K562 (cell line): ENCODE data around the gene PPDPF. TPM values are rescaled to one million over a fixed set of nuclear protein-coding genes. Genes with fewer than 3 reads are reported as not detected.

Experiments used
- ATAC-seq: fragments of 200-7000 bp; cut with Tn5 transposase; 3 replicates; pipeline ENCODE4 v1.9.1; 2020; ENCODE audit warnings: moderate library complexity
- BruUV-seq: library from RNA; stranded (reverse); fragments of 400-500 nt; replicated peaks from 2 replicates; lab custom pipeline; 2021; lab: Mats Ljungman, UMichigan
- CTCF ChIA-PET: fragments of 300-600 bp; formaldehyde crosslinking; extraction: SDS; loops from one replicate; lab custom pipeline; 2021; ENCODE audit warnings: low intra/inter-chr PET ratio; lab: Yijun Ruan, JAX
- POLR2A ChIA-PET: fragments of 300-600, 350-650 bp; sonication (Branson Sonifier 250); formaldehyde crosslinking; extraction: SDS; loops from one replicate; lab custom pipeline; 2021; ENCODE audit warnings: antibody characterized with exemption, inconsistent platforms; lab: Yijun Ruan, JAX
- DNase-seq, 4 experiments: peaks; one replicate each; pipeline versions ENCODE4 v3.0.0 to v3.0.0-alpha.2; 2011 to 2018; ENCODE audit warnings: low spot score in 3 of 4, mixed read lengths in 3 of 4; ENCODE audit errors: extremely low read depth in 1 of 4
- FAIRE-seq: peaks from 2 replicates; lab custom pipeline; 2011; peaks lifted over from hg19 to GRCh38; lab: Jason Lieb, UNC
- H2AFZ ChIP-seq: 2 replicates; pipeline ENCODE4 v1.6.0; 2011; ENCODE audit warnings: low read depth, low read length, control low read depth, inconsistent platforms
- H3K27ac ChIP-seq: fragments of 200-600 bp; 3 replicates; pipeline ENCODE4 v1.8.0; 2011; ENCODE audit warnings: low read depth, mild to moderate bottlenecking, control low read depth, inconsistent platforms, low read length, moderate library complexity, mixed read lengths; ENCODE audit errors: extremely low read depth
- H3K27me3 ChIP-seq, 2 experiments: fragments of 300-600 bp in 1 of 2; 2 replicates in 1 of 2; 3 replicates in 1 of 2; pipeline versions ENCODE4 v1.6.0 to v1.8.0; 2011; ENCODE audit warnings: inconsistent platforms in 2 of 2, low read length in 2 of 2, mild to moderate bottlenecking in 1 of 2, mixed read lengths in 1 of 2, moderate library complexity in 1 of 2; ENCODE audit not compliant: control insufficient read depth in 2 of 2, insufficient read depth in 2 of 2
- H3K36me3 ChIP-seq: fragments of 300-600 bp; 3 replicates; pipeline ENCODE4 v1.8.0; 2011; ENCODE audit warnings: mild to moderate bottlenecking, low read length, inconsistent platforms; ENCODE audit not compliant: control insufficient read depth, insufficient read depth
- H3K4me1 ChIP-seq, 2 experiments: fragments of 200-600 bp in 1 of 2; replicated peaks in 1 of 2; 2 replicates in 1 of 2; 3 replicates in 1 of 2; pipeline versions ENCODE4 v1.5.1 to v1.8.0; 2011; ENCODE audit warnings: inconsistent platforms in 2 of 2, low read length in 2 of 2, mild to moderate bottlenecking in 1 of 2, mixed read lengths in 1 of 2, moderate library complexity in 1 of 2; ENCODE audit not compliant: control insufficient read depth in 2 of 2, insufficient read depth in 2 of 2
- H3K4me2 ChIP-seq: 2 replicates; pipeline ENCODE4 v1.6.1; 2011; ENCODE audit warnings: low read length, control low read depth, inconsistent platforms, mixed read lengths; ENCODE audit not compliant: insufficient read depth
- H3K4me3 ChIP-seq: fragments of 200-600 bp; sonication (generic), shearing (Covaris generic); 2 replicates; pipeline ENCODE4 v1.5.1; 2016; ENCODE audit warnings: control low read depth, inconsistent platforms
- H3K79me2 ChIP-seq: fragments of 200-600 bp; 3 replicates; pipeline ENCODE4 v1.8.0; 2011; ENCODE audit warnings: low read length, inconsistent platforms; ENCODE audit not compliant: control insufficient read depth, insufficient read depth
- H3K9ac ChIP-seq, 2 experiments: 2 replicates each; pipeline versions ENCODE4 v1.6.0 to v1.6.1; 2011; ENCODE audit warnings: low read depth in 2 of 2, low read length in 2 of 2, control low read depth in 1 of 2, inconsistent platforms in 1 of 2, mild to moderate bottlenecking in 1 of 2, mixed read lengths in 1 of 2; ENCODE audit not compliant: insufficient read depth in 1 of 2
- H3K9me1 ChIP-seq: one replicate; pipeline ENCODE4 v1.6.0; 2011; ENCODE audit warnings: inconsistent platforms, mild to moderate bottlenecking, low read length, moderate library complexity; ENCODE audit not compliant: control insufficient read depth, insufficient read depth
- H3K9me3 ChIP-seq: replicated peaks from 2 replicates; pipeline ENCODE4 v1.5.1; 2011; ENCODE audit warnings: low read depth, low read length, inconsistent platforms; ENCODE audit not compliant: control insufficient read depth, insufficient read depth
- H4K20me1 ChIP-seq: replicated peaks from 2 replicates; pipeline ENCODE4 v1.6.1; 2011; ENCODE audit warnings: low read length, inconsistent platforms, mixed read lengths; ENCODE audit not compliant: control insufficient read depth, insufficient read depth
- CBFA2T3 ChIP-seq: fragments of 450-650 bp; IDR thresholded peaks from 2 replicates; pipeline ENCODE4 v1.6.1; 2017
- CBX3 ChIP-seq, 2 experiments: IDR thresholded peaks; 1 replicate in 1 of 2; 2 replicates in 1 of 2; pipeline ENCODE4 v1.6.1; 2012; ENCODE audit warnings: inconsistent platforms in 2 of 2, low read length in 2 of 2, borderline replicate concordance in 1 of 2, control low read depth in 1 of 2
- LCOR ChIP-seq: sonication (generic); formaldehyde crosslinking; IDR thresholded peaks from 2 replicates; pipeline ENCODE4 v1.8.0; 2022; ENCODE audit warnings: mild to moderate bottlenecking, missing genetic modification reagents
- MEIS2 ChIP-seq: fragments of 450-650 bp; IDR thresholded peaks from 2 replicates; pipeline ENCODE4 v1.6.1; 2014; ENCODE audit warnings: mild to moderate bottlenecking; ENCODE audit not compliant: partially characterized antibody
- NCOA4 ChIP-seq: fragments of 450-650 bp; IDR thresholded peaks from 2 replicates; pipeline ENCODE4 v1.6.1; 2018; ENCODE audit warnings: mild to moderate bottlenecking; ENCODE audit not compliant: partially characterized antibody
- PRPF4 ChIP-seq: fragments of 200-400 bp; formaldehyde crosslinking; IDR thresholded peaks from one replicate; pipeline ENCODE4 v1.6.1; 2017; ENCODE audit warnings: low read length, low read depth, mild to moderate bottlenecking; ENCODE audit not compliant: insufficient read depth, poor library complexity, severe bottlenecking
- RAD51 ChIP-seq: fragments of 450-650 bp; IDR thresholded peaks from 2 replicates; pipeline ENCODE4 v1.7.1; 2016; ENCODE audit warnings: low read depth, mild to moderate bottlenecking, borderline replicate concordance
- SRSF7 ChIP-seq: fragments of 200-400 bp; formaldehyde crosslinking; optimal IDR thresholded peaks from 2 replicates; pipeline ENCODE3; 2017; ENCODE audit warnings: mild to moderate bottlenecking, low read depth, low read length
- USF2 ChIP-seq: sonication (generic); formaldehyde crosslinking; IDR thresholded peaks from 2 replicates; pipeline ENCODE4 v1.5.0; 2020; ENCODE audit warnings: missing genetic modification reagents
- ZNF253 ChIP-seq: fragments of 250-450 bp; sonication (Bioruptor Pico); conservative IDR thresholded peaks from 2 replicates; pipeline ENCODE4 v1.6.1; 2021; ENCODE audit warnings: mild to moderate bottlenecking
- ZNF407 ChIP-seq: fragments of 450-650 bp; IDR thresholded peaks from 2 replicates; pipeline ENCODE4 v1.6.1; 2016; ENCODE audit warnings: low read depth
- ZNF444 ChIP-seq: fragments of 250-450 bp; sonication (Bioruptor Pico); IDR thresholded peaks from 2 replicates; pipeline ENCODE4 v1.4.0; 2020; ENCODE audit warnings: mild to moderate bottlenecking, moderate library complexity
- ZNF707 ChIP-seq: fragments of 250-450 bp; sonication (Bioruptor Pico); conservative IDR thresholded peaks from 2 replicates; pipeline ENCODE4 v1.8.0; 2022; ENCODE audit warnings: inconsistent platforms, mild to moderate bottlenecking, moderate library complexity
- WGBS: fragments of 100-300 bp; shearing (Covaris generic); methylation state at CpG from one replicate; pipeline ENCODE4 v1.1.6; 2016; ENCODE audit warnings: low coverage, mixed read lengths; ENCODE audit not compliant: insufficient coverage; ENCODE audit errors: missing lambda C conversion rate; 5-methylcytosine and 5-hydroxymethylcytosine counted together
- in situ Hi-C: fragments of 300-500 bp; cut with MboI; formaldehyde crosslinking; loops from 4 replicates; pipeline ENCODE4 v1.15.0; 2018; ENCODE audit warnings: inconsistent platforms, mixed read lengths
- intact Hi-C: fragments of 100-400 bp; cut with micrococcal nuclease; formaldehyde crosslinking; loops from 2 replicates; pipeline ENCODE4 v1.14.2; 2022
- polyA plus RNA-seq, 8 experiments: library from polyadenylated mRNA; depleted of rRNA in 4 of 8; stranded (reverse) in 5 of 8; unstranded in 3 of 8; fragments of >200 nt; fragmentation: Nextera tagmentation in 2 of 8; fragmentation: Illumina TruSeq in 1 of 8; extraction: Ambion mirVana in 2 of 8; extraction: Trizol in 1 of 8; gene quantifications; 2 replicates each; pipeline versions ENCODE4 v1.2.1 to v1.2.3, GENCODE V29; 2011 to 2014; ENCODE audit warnings: inconsistent platforms in 1 of 8, missing spikeins in 1 of 8
- total RNA-seq, 7 experiments: library from RNA; depleted of rRNA in 6 of 7; stranded (reverse); fragments of >200 nt in 6 of 7; fragmentation: Illumina TruSeq in 2 of 7; extraction: Trizol in 2 of 7; gene quantifications; 2 replicates each; pipeline versions ENCODE4 v1.2.1 to v1.2.3, GENCODE V29; 2011 to 2021; ENCODE audit warnings: low replicate concordance in 1 of 7

PPDPF gene
- total and polyA plus RNA-seq, 9 of the 15 experiments (the other 6 are each of a cell fraction or from before 2014, with no cell fraction given) = 0.77 to 233 (median 10.5) TPM

GRCh38 chr20:63505281-63505680 is 15.3 kb upstream of the PPDPF start (continued):
- TF ChIP-seq ZNF444 (CRISPR knock-in tag) (no peak), NCOA4 (no peak), MEIS2 (no peak), CBX3 (IDR thresholded peaks at IDR 0.05; ENCODE audit: borderline replicate concordance in 1 of 2, low read length in 2 of 2) (no peak), SRSF7 (no peak), ZNF707 (CRISPR knock-in tag) (no peak)
- TF ChIP-seq, all 486 proteins: peak for 0

GRCh38 chr20:63505723-63506122 is 14.8 kb upstream of the PPDPF start:
- no TSS peak for BruUV-seq
- ChIA-PET POLR2A (interaction anchor here (1.1 to 1.3 kb wide), 2 partner anchors 12 to 17 kb away, joined by 3 to 4 read pairs; no protein-coding TSS in a partner anchor), CTCF (no interaction called here)
- H3K27ac ChIP-seq = no peak overlapping the region
- DNase-seq (no peak), FAIRE-seq (no peak), ATAC-seq (no peak)
- H3K4me1 ChIP-seq = peaks cover 0 to 37% of the 10 kb centered on the region in 2 experiments; a peak in 4 of 5 replicates
- H3K9ac ChIP-seq = no peak overlapping the region
- intact Hi-C loops = no loop called here
- no peaks in the 10 kb centered on the region for H3K9me1 ChIP-seq
- H2AFZ ChIP-seq = no peak overlapping the region
- peaks cover 6% of the 10 kb centered on the region for H3K9me3 ChIP-seq
- no peak overlapping the region for H3K4me3 ChIP-seq
- 17% methylated on average over 11 of the region's 12 CpGs for WGBS
- no peaks in the 10 kb centered on the region for H3K36me3 ChIP-seq
- no peak overlapping the region for H3K4me2 ChIP-seq
- in situ Hi-C loops = no loop called here
- H3K79me2 ChIP-seq = no peaks in the 10 kb centered on the region
- H3K27me3 ChIP-seq = peaks cover 18 to 36% of the 10 kb centered on the region in 2 experiments
- no peaks in the 10 kb centered on the region for H4K20me1 ChIP-seq
- no peak for TF ChIP-seq ZNF253
- no peak for TF ChIP-seq ZNF407
- TF ChIP-seq CBFA2T3 = no peak
- no peak for TF ChIP-seq PRPF4
- TF ChIP-seq LCOR (CRISPR knock-in tag) = no peak
- no peak for TF ChIP-seq USF2 (CRISPR knock-in tag)
- no peak for TF ChIP-seq RAD51
